ENCODE data around the gene SSH2.

- TF ChIP-seq CTCF (IDR thresholded peaks at IDR 0.05) (no peak), PBX3 (IDR thresholded peaks at IDR 0.05) (no peak), RAD21 (IDR thresholded peaks at IDR 0.05; ENCODE audit: low read length) (no peak), REST (IDR thresholded peaks at IDR 0.05; ENCODE audit: low read depth, low read length) (no peak), POLR2AphosphoS5 (IDR thresholded peaks at IDR 0.05; ENCODE audit: low read depth, low read length) (no peak), YY1 (IDR thresholded peaks at IDR 0.05; ENCODE audit: low read depth) (no peak), MXI1 (IDR thresholded peaks at IDR 0.05; ENCODE audit: low read depth, low read length) (no peak)
Measured at GRCh38 chr17:29782917-29783316, 147.1 kb downstream of the SSH2 start.

All from SK-N-SH (cell line).